ENCODE data around the gene ARID1B. TPM values are rescaled to one million over a fixed set of nuclear protein-coding genes. Genes with fewer than 3 reads are reported as not detected.

ARID1B gene
- total RNA-seq, 1 experiment from 2014 or later, result 60.3 TPM

DNA sequence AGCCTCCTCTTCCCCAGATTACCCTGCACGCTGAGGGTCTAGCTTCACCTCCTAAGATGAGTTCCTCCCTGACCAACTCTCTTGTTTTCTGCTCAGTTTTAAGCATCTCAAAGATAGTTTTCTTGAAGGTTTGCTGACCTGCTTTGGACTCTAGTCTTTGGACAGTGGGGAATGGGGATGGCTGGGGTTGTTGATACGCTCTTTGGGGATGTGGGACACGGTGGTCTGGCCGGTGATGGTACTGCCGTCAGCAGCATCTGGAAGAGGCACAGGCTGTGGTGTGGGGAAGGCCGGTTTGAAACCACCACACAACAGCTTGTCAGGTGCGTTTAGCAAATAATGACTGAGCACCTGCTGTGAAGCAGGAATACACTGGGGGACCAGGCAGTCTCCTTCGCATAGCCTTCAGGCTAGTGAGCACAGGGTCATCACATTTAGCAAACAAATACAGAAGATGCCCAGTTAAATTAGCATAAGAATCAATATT lies 452.0 kb downstream of the ARID1B start:
- no peaks in the 10 kb centered on the region for H3K9me3 Mint-ChIP-seq
- POLR2A ChIA-PET, result no interaction called here
- DNase-seq (ENCODE audit: low spot score), result no peak
- no peak overlapping the region for H3K27ac Mint-ChIP-seq
- H3K4me3 Mint-ChIP-seq, result no peak overlapping the region
- TF ChIP-seq CREB1 (CRISPR knock-in tag; IDR thresholded peaks at IDR 0.05) (no peak), ZNF138 (CRISPR knock-in tag; conservative IDR thresholded peaks at IDR 0.05) (no peak)
- TF ChIP-seq, protein P1, sequence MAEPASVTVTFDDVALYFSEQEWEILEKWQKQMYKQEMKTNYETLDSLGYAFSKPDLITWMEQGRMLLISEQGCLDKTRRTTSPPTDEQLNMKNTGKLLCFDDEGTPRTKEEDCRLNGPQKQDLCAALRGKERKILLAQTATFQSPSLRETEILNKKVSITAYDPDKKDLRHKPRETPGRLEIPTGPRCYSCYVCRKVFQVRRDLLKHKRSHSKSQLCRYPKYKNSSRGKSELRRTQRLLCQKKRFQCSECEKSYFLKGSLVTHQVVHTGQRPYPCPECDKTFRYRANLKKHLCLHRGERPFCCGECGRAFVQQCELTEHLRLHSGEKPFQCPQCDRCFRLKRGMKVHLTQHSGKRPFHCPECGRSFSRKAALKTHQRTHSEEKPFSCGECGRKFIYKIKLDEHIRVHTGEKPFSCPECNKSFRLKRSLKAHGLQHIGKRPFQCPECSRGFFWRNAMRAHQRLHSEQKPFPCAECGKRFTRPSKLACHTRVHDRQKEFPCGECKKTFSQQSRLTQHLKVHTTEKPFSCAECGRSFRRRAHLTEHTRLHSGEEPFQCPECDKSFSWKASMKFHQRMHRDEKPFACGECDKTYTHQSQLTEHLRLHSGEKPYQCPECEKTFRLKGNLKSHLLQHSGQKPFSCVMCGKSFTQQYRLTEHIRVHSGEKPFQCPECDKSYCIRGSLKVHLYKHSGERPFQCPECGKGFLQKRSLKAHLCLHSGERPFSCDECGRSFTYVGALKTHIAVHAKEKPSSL (CRISPR knock-in tag; conservative IDR thresholded peaks at IDR 0.05), result no peak
- TF ChIP-seq, protein P2, sequence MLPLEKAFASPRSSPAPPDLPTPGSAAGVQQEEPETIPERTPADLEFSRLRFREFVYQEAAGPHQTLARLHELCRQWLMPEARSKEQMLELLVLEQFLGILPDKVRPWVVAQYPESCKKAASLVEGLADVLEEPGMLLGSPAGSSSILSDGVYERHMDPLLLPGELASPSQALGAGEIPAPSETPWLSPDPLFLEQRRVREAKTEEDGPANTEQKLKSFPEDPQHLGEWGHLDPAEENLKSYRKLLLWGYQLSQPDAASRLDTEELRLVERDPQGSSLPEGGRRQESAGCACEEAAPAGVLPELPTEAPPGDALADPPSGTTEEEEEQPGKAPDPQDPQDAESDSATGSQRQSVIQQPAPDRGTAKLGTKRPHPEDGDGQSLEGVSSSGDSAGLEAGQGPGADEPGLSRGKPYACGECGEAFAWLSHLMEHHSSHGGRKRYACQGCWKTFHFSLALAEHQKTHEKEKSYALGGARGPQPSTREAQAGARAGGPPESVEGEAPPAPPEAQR (CRISPR knock-in tag; IDR thresholded peaks at IDR 0.05), result no peak
- TF ChIP-seq, protein P3, sequence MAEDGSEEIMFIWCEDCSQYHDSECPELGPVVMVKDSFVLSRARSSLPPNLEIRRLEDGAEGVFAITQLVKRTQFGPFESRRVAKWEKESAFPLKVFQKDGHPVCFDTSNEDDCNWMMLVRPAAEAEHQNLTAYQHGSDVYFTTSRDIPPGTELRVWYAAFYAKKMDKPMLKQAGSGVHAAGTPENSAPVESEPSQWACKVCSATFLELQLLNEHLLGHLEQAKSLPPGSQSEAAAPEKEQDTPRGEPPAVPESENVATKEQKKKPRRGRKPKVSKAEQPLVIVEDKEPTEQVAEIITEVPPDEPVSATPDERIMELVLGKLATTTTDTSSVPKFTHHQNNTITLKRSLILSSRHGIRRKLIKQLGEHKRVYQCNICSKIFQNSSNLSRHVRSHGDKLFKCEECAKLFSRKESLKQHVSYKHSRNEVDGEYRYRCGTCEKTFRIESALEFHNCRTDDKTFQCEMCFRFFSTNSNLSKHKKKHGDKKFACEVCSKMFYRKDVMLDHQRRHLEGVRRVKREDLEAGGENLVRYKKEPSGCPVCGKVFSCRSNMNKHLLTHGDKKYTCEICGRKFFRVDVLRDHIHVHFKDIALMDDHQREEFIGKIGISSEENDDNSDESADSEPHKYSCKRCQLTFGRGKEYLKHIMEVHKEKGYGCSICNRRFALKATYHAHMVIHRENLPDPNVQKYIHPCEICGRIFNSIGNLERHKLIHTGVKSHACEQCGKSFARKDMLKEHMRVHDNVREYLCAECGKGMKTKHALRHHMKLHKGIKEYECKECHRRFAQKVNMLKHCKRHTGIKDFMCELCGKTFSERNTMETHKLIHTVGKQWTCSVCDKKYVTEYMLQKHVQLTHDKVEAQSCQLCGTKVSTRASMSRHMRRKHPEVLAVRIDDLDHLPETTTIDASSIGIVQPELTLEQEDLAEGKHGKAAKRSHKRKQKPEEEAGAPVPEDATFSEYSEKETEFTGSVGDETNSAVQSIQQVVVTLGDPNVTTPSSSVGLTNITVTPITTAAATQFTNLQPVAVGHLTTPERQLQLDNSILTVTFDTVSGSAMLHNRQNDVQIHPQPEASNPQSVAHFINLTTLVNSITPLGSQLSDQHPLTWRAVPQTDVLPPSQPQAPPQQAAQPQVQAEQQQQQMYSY (CRISPR knock-in tag; IDR thresholded peaks at IDR 0.05), result no peak
- TF ChIP-seq, protein P4, sequence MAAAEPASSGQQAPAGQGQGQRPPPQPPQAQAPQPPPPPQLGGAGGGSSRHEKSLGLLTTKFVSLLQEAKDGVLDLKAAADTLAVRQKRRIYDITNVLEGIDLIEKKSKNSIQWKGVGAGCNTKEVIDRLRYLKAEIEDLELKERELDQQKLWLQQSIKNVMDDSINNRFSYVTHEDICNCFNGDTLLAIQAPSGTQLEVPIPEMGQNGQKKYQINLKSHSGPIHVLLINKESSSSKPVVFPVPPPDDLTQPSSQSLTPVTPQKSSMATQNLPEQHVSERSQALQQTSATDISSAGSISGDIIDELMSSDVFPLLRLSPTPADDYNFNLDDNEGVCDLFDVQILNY (CRISPR knock-in tag; IDR thresholded peaks at IDR 0.05), result no peak
- TF ChIP-seq, protein P5, sequence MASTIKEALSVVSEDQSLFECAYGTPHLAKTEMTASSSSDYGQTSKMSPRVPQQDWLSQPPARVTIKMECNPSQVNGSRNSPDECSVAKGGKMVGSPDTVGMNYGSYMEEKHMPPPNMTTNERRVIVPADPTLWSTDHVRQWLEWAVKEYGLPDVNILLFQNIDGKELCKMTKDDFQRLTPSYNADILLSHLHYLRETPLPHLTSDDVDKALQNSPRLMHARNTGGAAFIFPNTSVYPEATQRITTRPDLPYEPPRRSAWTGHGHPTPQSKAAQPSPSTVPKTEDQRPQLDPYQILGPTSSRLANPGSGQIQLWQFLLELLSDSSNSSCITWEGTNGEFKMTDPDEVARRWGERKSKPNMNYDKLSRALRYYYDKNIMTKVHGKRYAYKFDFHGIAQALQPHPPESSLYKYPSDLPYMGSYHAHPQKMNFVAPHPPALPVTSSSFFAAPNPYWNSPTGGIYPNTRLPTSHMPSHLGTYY (CRISPR knock-in tag; IDR thresholded peaks at IDR 0.05), result no peak
- ATAC-seq, result peak; percentile 58
- no peaks in the 10 kb centered on the region for H3K36me3 Mint-ChIP-seq
- peaks cover 17% of the 10 kb centered on the region for H3K27me3 Mint-ChIP-seq (ENCODE audit: low read depth)
- CTCF ChIA-PET, result interaction anchor here (0.5 to 2.0 kb wide), 5 partner anchors 10 to 1177 kb away, joined by 3 to 5 read pairs (median 4); no protein-coding TSS in a partner anchor
- H3K4me1 Mint-ChIP-seq, result peaks cover 25% of the 10 kb centered on the region

DNA sequence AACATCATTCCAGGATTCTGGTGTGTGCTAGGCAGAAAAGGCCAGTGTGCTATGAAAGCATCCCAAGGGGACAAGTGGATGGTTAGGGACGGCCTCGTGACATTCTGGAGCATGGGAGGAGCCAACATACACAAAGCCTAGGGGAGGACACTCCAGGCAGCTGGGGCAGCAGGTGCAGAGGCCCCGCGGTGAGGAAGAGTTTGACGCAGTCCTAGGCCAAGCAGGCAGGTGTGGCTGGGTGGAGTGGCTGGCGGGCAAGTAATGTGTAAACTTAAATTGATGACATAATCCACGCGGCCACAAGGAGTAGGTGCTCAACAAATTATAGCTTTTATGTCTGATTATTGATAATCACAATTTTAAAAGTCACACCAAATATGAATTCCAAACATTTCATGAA lies 452.5 kb downstream of the ARID1B start:
- POLR2A ChIA-PET, result no interaction called here
- ATAC-seq (peak; percentile 70), DNase-seq (ENCODE audit: low spot score) (peak; percentile 43)
- Mint-ChIP-seq H3K36me3 (no peaks in the 10 kb centered on the region), H3K4me1 (peaks cover 27% of the 10 kb centered on the region), H3K4me3 (no peak overlapping the region), H3K27me3 (ENCODE audit: low read depth) (peaks cover 23% of the 10 kb centered on the region), H3K9me3 (no peaks in the 10 kb centered on the region), H3K27ac (no peak overlapping the region)
- 0 out of 2 replicates have a peak, but pooled peaks have one; percentile 18 for TF ChIP-seq SP1 (CRISPR knock-in tag; conservative IDR thresholded peaks at IDR 0.05)
- TF ChIP-seq, protein P6, sequence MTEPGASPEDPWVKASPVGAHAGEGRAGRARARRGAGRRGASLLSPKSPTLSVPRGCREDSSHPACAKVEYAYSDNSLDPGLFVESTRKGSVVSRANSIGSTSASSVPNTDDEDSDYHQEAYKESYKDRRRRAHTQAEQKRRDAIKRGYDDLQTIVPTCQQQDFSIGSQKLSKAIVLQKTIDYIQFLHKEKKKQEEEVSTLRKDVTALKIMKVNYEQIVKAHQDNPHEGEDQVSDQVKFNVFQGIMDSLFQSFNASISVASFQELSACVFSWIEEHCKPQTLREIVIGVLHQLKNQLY (CRISPR knock-in tag; IDR thresholded peaks at IDR 0.05), result no peak
- CTCF ChIA-PET, result interaction anchor here (0.6 to 2.0 kb wide), 3 partner anchors 11 to 285 kb away, joined by 4 to 5 read pairs (median 4); no protein-coding TSS in a partner anchor

DNA sequence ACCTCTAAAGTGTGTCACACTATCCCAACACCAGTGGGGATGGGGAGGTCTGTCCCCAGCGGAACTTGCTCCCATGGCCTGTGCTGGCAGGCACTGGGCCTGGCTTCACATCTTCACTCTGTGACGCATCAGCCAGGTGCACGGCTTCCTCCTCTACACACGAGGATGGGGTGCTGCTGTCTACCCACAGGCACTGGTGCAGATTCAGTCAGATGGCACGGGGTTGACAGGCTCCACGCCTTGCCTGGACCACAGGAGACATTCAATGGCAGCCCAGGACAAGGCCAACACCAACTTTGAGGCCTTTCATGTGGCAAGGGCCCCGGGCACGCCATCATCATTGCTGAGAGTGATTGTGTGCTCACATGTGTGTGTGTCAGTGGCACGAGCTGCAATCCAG lies 453.7 kb downstream of the ARID1B start:
- ChIA-PET CTCF (interaction anchor here (2.0 kb wide), 1 partner anchor 44 kb away, joined by 5 read pairs; no protein-coding TSS in a partner anchor), POLR2A (no interaction called here)
- no peaks in the 10 kb centered on the region for H3K9me3 Mint-ChIP-seq
- no peak overlapping the region for H3K4me3 Mint-ChIP-seq
- no peak for ATAC-seq
- peaks cover 29% of the 10 kb centered on the region for H3K4me1 Mint-ChIP-seq
- DNase-seq (ENCODE audit: low spot score), result no peak
- H3K27ac Mint-ChIP-seq, result no peak overlapping the region
- H3K27me3 Mint-ChIP-seq (ENCODE audit: low read depth), result peaks cover 35% of the 10 kb centered on the region
- no peaks in the 10 kb centered on the region for H3K36me3 Mint-ChIP-seq
- TF ChIP-seq, protein P7, sequence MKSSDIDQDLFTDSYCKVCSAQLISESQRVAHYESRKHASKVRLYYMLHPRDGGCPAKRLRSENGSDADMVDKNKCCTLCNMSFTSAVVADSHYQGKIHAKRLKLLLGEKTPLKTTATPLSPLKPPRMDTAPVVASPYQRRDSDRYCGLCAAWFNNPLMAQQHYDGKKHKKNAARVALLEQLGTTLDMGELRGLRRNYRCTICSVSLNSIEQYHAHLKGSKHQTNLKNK (CRISPR knock-in tag; IDR thresholded peaks at IDR 0.05), result no peak
- TF ChIP-seq, protein P3 (CRISPR knock-in tag; IDR thresholded peaks at IDR 0.05), result no peak
- TF ChIP-seq PRRX2 (CRISPR knock-in tag; IDR thresholded peaks at IDR 0.05) (no peak), ZBTB21 (CRISPR knock-in tag; IDR thresholded peaks at IDR 0.05; ENCODE audit: borderline replicate concordance) (no peak), SMAD4 (CRISPR knock-in tag; IDR thresholded peaks at IDR 0.05) (no peak)
- TF ChIP-seq, protein P8, sequence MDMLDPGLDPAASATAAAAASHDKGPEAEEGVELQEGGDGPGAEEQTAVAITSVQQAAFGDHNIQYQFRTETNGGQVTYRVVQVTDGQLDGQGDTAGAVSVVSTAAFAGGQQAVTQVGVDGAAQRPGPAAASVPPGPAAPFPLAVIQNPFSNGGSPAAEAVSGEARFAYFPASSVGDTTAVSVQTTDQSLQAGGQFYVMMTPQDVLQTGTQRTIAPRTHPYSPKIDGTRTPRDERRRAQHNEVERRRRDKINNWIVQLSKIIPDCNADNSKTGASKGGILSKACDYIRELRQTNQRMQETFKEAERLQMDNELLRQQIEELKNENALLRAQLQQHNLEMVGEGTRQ (CRISPR knock-in tag; IDR thresholded peaks at IDR 0.05), result no peak
